ENCODE measurements around the gene ARHGEF28. TPM values are rescaled to one million over a fixed set of nuclear protein-coding genes. Genes with fewer than 3 reads are reported as not detected.

The ARHGEF28 gene
- total and polyA plus RNA-seq, 2 of the 4 experiments (the other 2 are of a cell fraction), result 3.6 to 16.0 TPM

DNA sequence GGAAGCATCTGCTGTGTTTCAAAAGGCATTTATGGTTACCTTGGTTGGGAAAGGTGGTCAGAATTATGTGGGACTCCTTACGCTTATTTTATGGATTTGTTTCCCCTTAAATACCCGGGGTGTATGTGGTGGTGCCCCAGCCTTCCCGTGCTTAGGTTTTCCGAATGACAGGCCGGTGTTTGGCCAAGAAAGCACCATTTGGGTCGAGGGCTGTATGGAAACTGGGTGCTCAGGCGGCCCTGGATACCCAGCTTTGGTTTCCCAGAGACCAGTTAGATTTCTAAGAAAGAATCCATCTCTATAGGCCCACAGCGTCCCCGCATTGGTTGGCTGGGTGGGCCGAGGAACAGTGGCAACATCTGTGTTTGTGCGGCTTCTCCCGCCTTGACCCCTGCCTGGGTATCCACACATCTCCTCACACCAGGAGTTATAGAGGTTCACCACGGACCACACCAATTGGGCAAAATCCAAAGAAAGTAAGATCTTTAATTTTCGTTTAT is 868 bp downstream of the ARHGEF28 start:
- Histone ChIP-seq H4K8ac (ENCODE audit: low read depth in 2 of 2, low read length in 2 of 2) (peak overlapping the region; percentile 8 to 60), H4K91ac (ENCODE audit: insufficient read depth, low read depth, low read length) (peak overlapping the region; percentile 34), H4K20me1 (ENCODE audit: insufficient read depth, low read length) (no peaks in the 10 kb centered on the region), H2AK9ac (replicated peaks; ENCODE audit: low read depth, low read length, poor library complexity) (peak overlapping the region; percentile 5), H3K4me3 (ENCODE audit: insufficient read depth, low read depth, low read length) (peak overlapping the region; percentile 72), H3K4ac (ENCODE audit: low read depth, low read length) (peak overlapping the region; percentile 53), H3K56ac (ENCODE audit: extremely low read depth, insufficient read depth, low read length) (peak overlapping the region; percentile 12; the same call in 1 of the 2 replicates), H2AFZ (replicated peaks; ENCODE audit: low read length, poor library complexity) (peak overlapping the region; percentile 94), H2BK15ac (ENCODE audit: low read depth, low read length) (peak overlapping the region; percentile 4; the same call in 1 of the 3 replicates), H3K27ac (ENCODE audit: insufficient read depth, low read length) (peak overlapping the region; percentile 14; the same call in 1 of the 2 replicates), H3K4me1 (ENCODE audit: control insufficient read depth, insufficient read depth, low read length) (peaks cover 3% of the 10 kb centered on the region; the same call in 1 of the 2 replicates), H3K9me3 (ENCODE audit: control insufficient read depth, insufficient read depth, low read length) (no peaks in the 10 kb centered on the region), H3K14ac (replicated peaks; ENCODE audit: low read depth, low read length) (peak overlapping the region; percentile 65), H3K4me2 (ENCODE audit: low read depth, low read length) (peak overlapping the region; percentile 100), H2BK120ac (ENCODE audit: low read depth, low read length) (peak overlapping the region; percentile 65), H4K5ac (ENCODE audit: low read depth, low read length) (peak overlapping the region; percentile 27; the same call in 1 of the 2 replicates), H2BK20ac (ENCODE audit: low read depth, low read length) (peak overlapping the region; percentile 10), H3K36me3 (ENCODE audit: control insufficient read depth, insufficient read depth, low read length) (no peaks in the 10 kb centered on the region), H3K23ac (ENCODE audit: low read depth, low read length) (peak overlapping the region; percentile 55), H3K9ac (ENCODE audit: low read depth, low read length) (peak overlapping the region; percentile 52; the same call in 1 of the 2 replicates), H2BK5ac (ENCODE audit: low read depth, low read length, poor library complexity, severe bottlenecking) (no peak overlapping the region), H2AK5ac (ENCODE audit: low read depth, low read length) (peak overlapping the region; percentile 45), H3K18ac (ENCODE audit: low read depth, low read length) (peak overlapping the region; percentile 14; the same call in 1 of the 2 replicates), H3K9me1 (ENCODE audit: insufficient read depth, low read length) (peaks cover 3% of the 10 kb centered on the region; the same call in 1 of the 2 replicates), H3K27me3 (ENCODE audit: control insufficient read depth, insufficient read depth, low read length) (no peaks in the 10 kb centered on the region), H3K79me1 (ENCODE audit: low read depth in 1 of 2, low read length in 2 of 2) (peaks cover 14 to 55% of the 10 kb centered on the region in 2 experiments)
- ChIA-PET POLR2A (ENCODE audit: unreplicated experiment) (no interaction called here), CTCF (interaction anchor here (0.6 to 1.0 kb wide), 2 partner anchors 67 to 765 kb away, joined by 3 read pairs; no protein-coding TSS in a partner anchor)
- in situ Hi-C loops (cut with MboI; ENCODE audit: low sequenced_read_pairs), result no loop called here
- ATAC-seq (ENCODE audit: low read depth) (no peak), DNase-seq (no peak)
- intact Hi-C loops (cut with micrococcal nuclease), result loop anchor here (5.0 kb wide), 1 partner anchor 65 kb away; no protein-coding TSS in a partner anchor
- WGBS, 2 experiments (ENCODE audit: extremely low coverage in 2 of 2, insufficient read length in 1 of 2), result 67% methylated on average over 1 of the region's 14 CpGs; no CpG with 5 or more reads in 1 of the 2 experiments
- dilution Hi-C loops (cut with HindIII; ENCODE audit: low sequenced_read_pairs, unreplicated experiment), result no loop called here
- no TSS peak for BruUV-seq (replicated peaks)
- no peak for TF ChIP-seq FOS (IDR thresholded peaks at IDR 0.05; ENCODE audit: low read depth, low read length)
- no peak for TF ChIP-seq MXI1 (IDR thresholded peaks at IDR 0.05; ENCODE audit: borderline replicate concordance, low read depth, low read length)
- TF ChIP-seq BHLHE40 (IDR thresholded peaks at IDR 0.05; ENCODE audit: low read depth, low read length), result no peak
- TF ChIP-seq RAD21 (IDR thresholded peaks at IDR 0.05; ENCODE audit: low read length), result no peak
- TF ChIP-seq MAFK (IDR thresholded peaks at IDR 0.05; ENCODE audit: low read depth, low read length), result no peak
- TF ChIP-seq RCOR1 (IDR thresholded peaks at IDR 0.05; ENCODE audit: insufficient replicate concordance, low read length), result no peak
- TF ChIP-seq RFX5 (IDR thresholded peaks at IDR 0.05; ENCODE audit: low read depth, low read length), result no peak
- TF ChIP-seq, protein P1, sequence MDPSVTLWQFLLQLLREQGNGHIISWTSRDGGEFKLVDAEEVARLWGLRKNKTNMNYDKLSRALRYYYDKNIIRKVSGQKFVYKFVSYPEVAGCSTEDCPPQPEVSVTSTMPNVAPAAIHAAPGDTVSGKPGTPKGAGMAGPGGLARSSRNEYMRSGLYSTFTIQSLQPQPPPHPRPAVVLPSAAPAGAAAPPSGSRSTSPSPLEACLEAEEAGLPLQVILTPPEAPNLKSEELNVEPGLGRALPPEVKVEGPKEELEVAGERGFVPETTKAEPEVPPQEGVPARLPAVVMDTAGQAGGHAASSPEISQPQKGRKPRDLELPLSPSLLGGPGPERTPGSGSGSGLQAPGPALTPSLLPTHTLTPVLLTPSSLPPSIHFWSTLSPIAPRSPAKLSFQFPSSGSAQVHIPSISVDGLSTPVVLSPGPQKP (IDR thresholded peaks at IDR 0.05; ENCODE audit: borderline replicate concordance, low read depth, low read length), result no peak
- no peak for TF ChIP-seq NFE2L2 (IDR thresholded peaks at IDR 0.05; ENCODE audit: low read depth, low read length)
- no peak for TF ChIP-seq MAZ (IDR thresholded peaks at IDR 0.05; ENCODE audit: borderline replicate concordance, low read depth, low read length)
- TF ChIP-seq CHD1 (IDR thresholded peaks at IDR 0.05; ENCODE audit: low read depth, low read length), result no peak
- TF ChIP-seq SMC3 (IDR thresholded peaks at IDR 0.05; ENCODE audit: low read depth, low read length), result no peak
- no peak for TF ChIP-seq POLR2A (IDR thresholded peaks at IDR 0.05; ENCODE audit: low read depth, low read length)
- TF ChIP-seq CTCF (conservative IDR thresholded peaks at IDR 0.05; ENCODE audit: low read depth, low read length), result no peak
- TF ChIP-seq USF2 (IDR thresholded peaks at IDR 0.05; ENCODE audit: low read depth, low read length), result no peak
